ENCODE data around the gene TBC1D22B. TPM values are rescaled to one million over a fixed set of nuclear protein-coding genes. Genes with fewer than 3 reads are reported as not detected.

The TBC1D22B gene
- total RNA-seq, 1 experiment from 2014 or later: 12.9 TPM

DNA sequence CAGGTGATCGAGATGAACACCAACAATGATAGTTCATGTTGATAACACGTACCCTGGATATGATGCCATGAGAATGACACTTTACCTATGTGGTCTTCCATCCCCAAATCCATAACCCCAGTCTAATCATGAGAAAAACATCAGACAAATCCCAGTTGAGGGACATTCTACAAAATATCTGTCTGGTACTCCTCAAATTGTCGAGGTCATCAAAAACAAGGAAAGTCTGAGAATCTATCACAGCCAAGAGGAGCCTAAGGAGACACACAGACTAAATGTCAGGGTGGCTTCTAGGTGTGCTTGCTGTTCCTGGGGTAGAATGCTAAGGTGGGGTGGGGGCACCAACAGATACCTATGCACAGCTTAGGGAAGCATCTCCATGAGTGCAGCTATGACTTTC is 93.5 kb downstream of the TBC1D22B start:
- Mint-ChIP-seq H3K36me3 (ENCODE audit: insufficient read depth in 1 of 3, low read depth in 3 of 3) (no peaks in the 10 kb centered on the region), H3K27ac (no peak overlapping the region), H3K4me1 (peaks cover 12 to 18% of the 10 kb centered on the region in 2 experiments), H3K27me3 (ENCODE audit: low read depth) (peaks cover 18% of the 10 kb centered on the region), H3K9me3 (peaks cover 0 to 10% of the 10 kb centered on the region in 2 experiments; a peak in 3 of 5 replicates), H3K4me3 (no peak overlapping the region)
- Histone ChIP-seq H4K91ac (ENCODE audit: insufficient read length, low read depth, low read length) (no peak overlapping the region), H3K18ac (ENCODE audit: insufficient read length, low read depth, low read length) (no peak overlapping the region), H4K5ac (ENCODE audit: insufficient read length, low read depth, low read length) (no peak overlapping the region), H4K20me1 (ENCODE audit: control insufficient read depth, insufficient read depth, insufficient read length) (no peaks in the 10 kb centered on the region), H3K23ac (ENCODE audit: insufficient read length, low read depth, low read length) (no peak overlapping the region), H3K4me1 (ENCODE audit: insufficient read depth, low read length) (no peaks in the 10 kb centered on the region), H3K9me3 (ENCODE audit: control insufficient read depth, low read depth, low read length) (no peaks in the 10 kb centered on the region), H3K14ac (ENCODE audit: insufficient read depth, low read length) (no peak overlapping the region), H3K4ac (ENCODE audit: low read depth, low read length) (no peak overlapping the region), H3K27ac (ENCODE audit: insufficient read length, low read depth, low read length) (no peak overlapping the region), H3T11ph (ENCODE audit: low read length) (no peak overlapping the region), H2AFZ (ENCODE audit: low read length) (no peak overlapping the region), H3K79me1 (ENCODE audit: insufficient read depth, low read depth, low read length, poor library complexity, severe bottlenecking) (no peaks in the 10 kb centered on the region), H2BK15ac (ENCODE audit: low read depth, low read length) (no peak overlapping the region), H3K79me2 (ENCODE audit: insufficient read depth, low read length) (peaks cover 10% of the 10 kb centered on the region; the same call in 1 of the 2 replicates), H2AK5ac (ENCODE audit: insufficient read length, low read length) (no peak overlapping the region), H2BK12ac (ENCODE audit: insufficient read length, low read depth, low read length) (no peak overlapping the region), H3K4me2 (ENCODE audit: insufficient read depth, insufficient read length, low read length) (no peak overlapping the region), H2BK5ac (ENCODE audit: insufficient read length, low read length) (no peak overlapping the region), H3K56ac (ENCODE audit: insufficient read length, low read depth, low read length) (no peak overlapping the region), H3K27me3 (ENCODE audit: insufficient read depth, low read length) (no peaks in the 10 kb centered on the region), H3K9ac (ENCODE audit: extremely low read depth, insufficient read length, low read length) (no peak overlapping the region), H3K23me2 (ENCODE audit: insufficient read length, low read depth, low read length, poor library complexity, severe bottlenecking) (peaks cover 11% of the 10 kb centered on the region), H4K8ac (replicated peaks; ENCODE audit: insufficient read length, low read depth, low read length) (no peak overlapping the region), H2BK120ac (ENCODE audit: low read depth, low read length, poor library complexity, severe bottlenecking) (no peak overlapping the region), H2BK20ac (ENCODE audit: low read depth, low read length, poor library complexity, severe bottlenecking) (no peak overlapping the region)
- no CpG with 5 or more reads among the region's 3 CpGs for WGBS (ENCODE audit: extremely low coverage, insufficient read length, low lambda C conversion rate)
- TF ChIP-seq CTCF (conservative IDR thresholded peaks at IDR 0.05): no peak
- no peak for DNase-seq
